Fibroblast of lung (primary cell): ENCODE results near the gene IL13RA1. TPM values are rescaled to one million over a fixed set of nuclear protein-coding genes. Genes with fewer than 3 reads are reported as not detected.
A peak's percentile ranks its signal among the peaks of the same experiment; 100 is the strongest.

Experiments used
- DNase-seq, 2 donors: peaks; one replicate each; pipeline versions ENCODE4 v3.0.0 to v3.0.0-alpha.2; 2010; ENCODE audit warnings: low read depth in 2 of 2
- H2AFZ ChIP-seq: 2 replicates; pipeline ENCODE4 v1.5.1; 2012; ENCODE audit warnings: low read length, control low read depth, inconsistent platforms
- H3K27ac ChIP-seq: 2 replicates; pipeline ENCODE4 v1.5.1; 2011; ENCODE audit warnings: low read length, control low read depth; ENCODE audit not compliant: insufficient read depth
- H3K27me3 ChIP-seq: 2 replicates; pipeline ENCODE4 v1.5.1; 2011; ENCODE audit warnings: mild to moderate bottlenecking, low read length; ENCODE audit not compliant: control insufficient read depth, insufficient read depth
- H3K36me3 ChIP-seq: 2 replicates; pipeline ENCODE4 v1.5.1; 2011; ENCODE audit warnings: low read length; ENCODE audit not compliant: control insufficient read depth, insufficient read depth
- H3K4me1 ChIP-seq: 2 replicates; pipeline ENCODE4 v1.5.1; 2011; ENCODE audit warnings: low read length; ENCODE audit not compliant: control insufficient read depth, insufficient read depth; ENCODE audit errors: extremely low read depth
- H3K4me2 ChIP-seq: 2 replicates; pipeline ENCODE4 v1.5.1; 2011; ENCODE audit warnings: low read length, control low read depth; ENCODE audit not compliant: insufficient read depth; ENCODE audit errors: extremely low read depth
- H3K4me3 ChIP-seq, 4 experiments: fragments of 200-600 bp in 1 of 4; sonication (generic) in 1 of 4; replicated peaks in 1 of 4; 2 replicates each; pipeline ENCODE4 v1.5.1; 2011 to 2016; ENCODE audit warnings: low read length in 4 of 4, low read depth in 3 of 4, mild to moderate bottlenecking in 3 of 4, control low read depth in 2 of 4, inconsistent platforms in 1 of 4, mixed read lengths in 1 of 4; ENCODE audit not compliant: insufficient read depth in 1 of 4; ENCODE audit errors: control extremely low read depth in 1 of 4
- H3K79me2 ChIP-seq: 2 replicates; pipeline ENCODE4 v1.5.1; 2012; ENCODE audit warnings: mild to moderate bottlenecking, low read length, inconsistent platforms; ENCODE audit not compliant: control insufficient read depth, insufficient read depth
- H3K9ac ChIP-seq: 2 replicates; pipeline ENCODE4 v1.5.1; 2011; ENCODE audit warnings: mild to moderate bottlenecking, low read length, control low read depth; ENCODE audit not compliant: insufficient read depth
- H3K9me3 ChIP-seq: 2 replicates; pipeline ENCODE4 v1.5.1; 2012; ENCODE audit warnings: low read depth, low read length; ENCODE audit not compliant: control insufficient read depth, insufficient read depth
- H4K20me1 ChIP-seq: 2 replicates; pipeline ENCODE4 v1.5.1; 2011; ENCODE audit warnings: low read length; ENCODE audit not compliant: control insufficient read depth, insufficient read depth; ENCODE audit errors: extremely low read depth
- CTCF ChIP-seq, 2 donors: IDR thresholded peaks in 1 of 2; conservative IDR thresholded peaks in 1 of 2; 1 replicate in 1 of 2; 2 replicates in 1 of 2; pipeline ENCODE4 v1.5.1; 2011 to 2012; ENCODE audit warnings: low read length in 2 of 2, control low read depth in 1 of 2, inconsistent platforms in 1 of 2, low read depth in 1 of 2, mild to moderate bottlenecking in 1 of 2
- EZH2 ChIP-seq: IDR thresholded peaks from 2 replicates; pipeline ENCODE4 v1.5.1; 2012; ENCODE audit warnings: low read length, control low read depth, mild to moderate bottlenecking; ENCODE audit errors: missing control alignments
- polyA plus RNA-seq, 2 donors: library from polyadenylated mRNA; depleted of rRNA in 1 of 2; stranded (reverse) in 1 of 2; unstranded in 1 of 2; fragments of >200 nt; gene quantifications; 2 replicates each; pipeline ENCODE4 v1.2.1, GENCODE V29; 2011 to 2012; ENCODE audit warnings: missing spikeins in 1 of 2
- total RNA-seq: library from RNA; depleted of rRNA; stranded (reverse); fragments of >200 nt; gene quantifications from 2 replicates; pipeline ENCODE4 v1.2.1, GENCODE V29; 2014

Gene IL13RA1
- total and polyA plus RNA-seq, 2 donors (not counting 1 experiment from before 2014, with no cell fraction given): 67.4 to 104 TPM

GRCh38 chrX:118824173-118824730, 96.8 kb downstream of the IL13RA1 start:
- Histone ChIP-seq H3K36me3 (no peaks in the 10 kb centered on the region), H2AFZ (no peak overlapping the region), H3K27me3 (peaks cover 10% of the 10 kb centered on the region), H3K9me3 (no peaks in the 10 kb centered on the region), H3K79me2 (no peaks in the 10 kb centered on the region), H3K9ac (no peak overlapping the region), H3K4me3 (peak overlapping the region in 1 of 4 experiments; percentile 25), H3K4me1 (no peaks in the 10 kb centered on the region), H3K4me2 (peak overlapping the region; percentile 59), H3K27ac (no peak overlapping the region), H4K20me1 (no peaks in the 10 kb centered on the region)
- no peak for TF ChIP-seq CTCF (conservative IDR thresholded peaks at IDR 0.05 in 1 of 2, IDR thresholded peaks at IDR 0.05 in 1 of 2; ENCODE audit: low read depth in 1 of 2, low read length in 2 of 2)
- TF ChIP-seq EZH2: no peak
- DNase-seq: no peak

- no peak overlapping the region for H3K4me3 ChIP-seq
- DNase-seq: no peak
- no peak overlapping the region for H3K4me2 ChIP-seq
- no peaks in the 10 kb centered on the region for H3K36me3 ChIP-seq
- no peak overlapping the region for H2AFZ ChIP-seq
- no peak for TF ChIP-seq CTCF (conservative IDR thresholded peaks at IDR 0.05 in 1 of 2, IDR thresholded peaks at IDR 0.05 in 1 of 2; ENCODE audit: low read depth in 1 of 2, low read length in 2 of 2)
- TF ChIP-seq EZH2: no peak
- no peaks in the 10 kb centered on the region for H4K20me1 ChIP-seq
- H3K9ac ChIP-seq: no peak overlapping the region
- no peaks in the 10 kb centered on the region for H3K9me3 ChIP-seq
- H3K79me2 ChIP-seq: no peaks in the 10 kb centered on the region
- H3K4me1 ChIP-seq: no peaks in the 10 kb centered on the region
- peaks cover 10% of the 10 kb centered on the region for H3K27me3 ChIP-seq
- no peak overlapping the region for H3K27ac ChIP-seq
Measured at GRCh38 chrX:118825227-118825626, 97.8 kb downstream of the IL13RA1 start.

- no peak for TF ChIP-seq EZH2
- TF ChIP-seq CTCF (conservative IDR thresholded peaks at IDR 0.05 in 1 of 2, IDR thresholded peaks at IDR 0.05 in 1 of 2; ENCODE audit: low read depth in 1 of 2, low read length in 2 of 2): peak; percentile 28 to 53
- Histone ChIP-seq H3K27ac (no peak overlapping the region), H3K4me1 (no peaks in the 10 kb centered on the region), H4K20me1 (no peaks in the 10 kb centered on the region), H3K9ac (no peak overlapping the region), H3K79me2 (no peaks in the 10 kb centered on the region), H2AFZ (peak overlapping the region; percentile 35), H3K27me3 (no peaks in the 10 kb centered on the region), H3K4me2 (peak overlapping the region; percentile 1), H3K4me3 (peak overlapping the region in 2 of 4 experiments; percentile 35 to 46), H3K9me3 (no peaks in the 10 kb centered on the region), H3K36me3 (no peaks in the 10 kb centered on the region)
- peak; percentile 24 to 40 for DNase-seq
Measured at GRCh38 chrX:118839334-118839958, 112.0 kb downstream of the IL13RA1 start.

Other genes starting within 250 kb of the IL13RA1 start
- gene DOCK11, start 231.8 kb upstream of the IL13RA1 start, total RNA-seq: 30.8 and 40.1 TPM in 2 replicates
- 31.3 and 85.3 TPM in 2 replicates for gene DOCK11, start 231.8 kb upstream of the IL13RA1 start, polyA plus RNA-seq
- gene ZCCHC12, start 96.2 kb downstream of the IL13RA1 start, total RNA-seq: under 0.01 TPM in 1 of 2 replicates, not detected in the other
- gene ZCCHC12, start 96.2 kb downstream of the IL13RA1 start, polyA plus RNA-seq: 0.07 TPM in 1 of 2 replicates, not detected in the other
- gene LONRF3, start 247.0 kb downstream of the IL13RA1 start, total RNA-seq: 0.33 and 0.51 TPM in 2 replicates
- gene LONRF3, start 247.0 kb downstream of the IL13RA1 start, polyA plus RNA-seq: 0.03 TPM in 1 of 2 replicates, not detected in the other